NCI-H748 (cell line): ENCODE measurements around the gene CEMP1.
"Not testable (repeated sequence)": the region's sequence is repeated elsewhere in the genome, so short reads cannot be mapped to it uniquely, and the experiment has no call there.

Experiments used
- DNase-seq: peaks from one replicate; lab custom pipeline; 2025; ENCODE audit not compliant: unreplicated experiment; lab: John Stamatoyannopoulos, UW

CEMP1 gene

GRCh38 chr16:2531371-2531695 lies at the start of gene CEMP1:
CEMP1 (minus strand) TSS chr16:2531408; CDS start chr16:2531073, 335 bp downstream.
- no peak for DNase-seq

- DNase-seq, result not testable (repeated sequence)
Observed at GRCh38 chr16:2580818-2581217, 49.6 kb upstream of the CEMP1 start.

GRCh38 chr16:2580143-2580542 lies 48.9 kb upstream of the CEMP1 start:
- not testable (repeated sequence) for DNase-seq

- not testable (repeated sequence) for DNase-seq
Observed at GRCh38 chr16:2578905-2579304, 47.7 kb upstream of the CEMP1 start.

- DNase-seq, result not testable (repeated sequence)
Observed at GRCh38 chr16:2577044-2577443, 45.8 kb upstream of the CEMP1 start.

- not testable (repeated sequence) for DNase-seq
Observed at GRCh38 chr16:2575839-2576238, 44.6 kb upstream of the CEMP1 start.

GRCh38 chr16:2572704-2573103 lies 41.5 kb upstream of the CEMP1 start:
- not testable (repeated sequence) for DNase-seq

- DNase-seq, result not testable (repeated sequence)
Observed at GRCh38 chr16:2568573-2568972, 37.4 kb upstream of the CEMP1 start.

GRCh38 chr16:2567506-2567905 lies 36.3 kb upstream of the CEMP1 start:
- not testable (repeated sequence) for DNase-seq

- not testable (repeated sequence) for DNase-seq
Observed at GRCh38 chr16:2560798-2561133, 29.6 kb upstream of the CEMP1 start.

- not testable (repeated sequence) for DNase-seq
Observed at GRCh38 chr16:2560131-2560797, 29.1 kb upstream of the CEMP1 start.

- not testable (repeated sequence) for DNase-seq
Observed at GRCh38 chr16:2557150-2557549, 25.9 kb upstream of the CEMP1 start.

GRCh38 chr16:2554709-2555425 lies 23.7 kb upstream of the CEMP1 start:
- DNase-seq, result not testable (repeated sequence)

- DNase-seq, result not testable (repeated sequence)
Observed at GRCh38 chr16:2551420-2551889, 20.2 kb upstream of the CEMP1 start.

GRCh38 chr16:2550283-2550878 lies 19.2 kb upstream of the CEMP1 start:
- not testable (repeated sequence) for DNase-seq

GRCh38 chr16:2543771-2544170 lies 12.6 kb upstream of the CEMP1 start:
- DNase-seq, result not testable (repeated sequence)

- DNase-seq, result not testable (repeated sequence)
Observed at GRCh38 chr16:2541409-2541808, 10.2 kb upstream of the CEMP1 start.

GRCh38 chr16:2540912-2541311 lies 9.7 kb upstream of the CEMP1 start:
- DNase-seq, result not testable (repeated sequence)

- not testable (repeated sequence) for DNase-seq
Observed at GRCh38 chr16:2539845-2540458, 8.7 kb upstream of the CEMP1 start.

- not testable (repeated sequence) for DNase-seq
Observed at GRCh38 chr16:2539192-2539844, 8.1 kb upstream of the CEMP1 start.
